ENCODE results near the gene IL1RAPL2.

DNA sequence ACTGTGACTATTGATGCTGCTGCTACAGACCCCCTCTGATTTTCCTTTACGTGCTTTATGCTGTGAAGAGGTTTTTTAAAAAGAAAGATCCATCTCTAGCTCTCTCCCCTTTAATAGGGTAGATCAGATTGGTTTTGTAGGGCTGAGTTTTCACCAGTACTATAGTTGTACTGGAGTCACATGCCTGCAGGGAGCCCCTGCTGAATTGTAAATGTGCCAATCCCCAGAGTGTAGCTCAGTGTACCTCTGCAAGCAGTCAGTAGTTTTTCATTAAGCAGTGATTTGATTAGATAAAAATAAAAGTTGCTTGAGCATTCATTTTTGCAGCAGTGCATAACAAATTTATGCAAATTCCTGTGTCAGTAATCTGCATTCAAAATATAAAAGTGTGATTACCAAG is 179.2 kb downstream of the IL1RAPL2 start:
- TF ChIP-seq, protein P1, sequence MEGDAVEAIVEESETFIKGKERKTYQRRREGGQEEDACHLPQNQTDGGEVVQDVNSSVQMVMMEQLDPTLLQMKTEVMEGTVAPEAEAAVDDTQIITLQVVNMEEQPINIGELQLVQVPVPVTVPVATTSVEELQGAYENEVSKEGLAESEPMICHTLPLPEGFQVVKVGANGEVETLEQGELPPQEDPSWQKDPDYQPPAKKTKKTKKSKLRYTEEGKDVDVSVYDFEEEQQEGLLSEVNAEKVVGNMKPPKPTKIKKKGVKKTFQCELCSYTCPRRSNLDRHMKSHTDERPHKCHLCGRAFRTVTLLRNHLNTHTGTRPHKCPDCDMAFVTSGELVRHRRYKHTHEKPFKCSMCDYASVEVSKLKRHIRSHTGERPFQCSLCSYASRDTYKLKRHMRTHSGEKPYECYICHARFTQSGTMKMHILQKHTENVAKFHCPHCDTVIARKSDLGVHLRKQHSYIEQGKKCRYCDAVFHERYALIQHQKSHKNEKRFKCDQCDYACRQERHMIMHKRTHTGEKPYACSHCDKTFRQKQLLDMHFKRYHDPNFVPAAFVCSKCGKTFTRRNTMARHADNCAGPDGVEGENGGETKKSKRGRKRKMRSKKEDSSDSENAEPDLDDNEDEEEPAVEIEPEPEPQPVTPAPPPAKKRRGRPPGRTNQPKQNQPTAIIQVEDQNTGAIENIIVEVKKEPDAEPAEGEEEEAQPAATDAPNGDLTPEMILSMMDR (IDR thresholded peaks at IDR 0.05): no peak
- no peak for TF ChIP-seq POLR2A (IDR thresholded peaks at IDR 0.05)

Data from thyroid gland (tissue), 4 donors.